H1 (cell line): ENCODE measurements around the gene GRM7. TPM values are rescaled to one million over a fixed set of nuclear protein-coding genes. Genes with fewer than 3 reads are reported as not detected.

Experiments
- CTCF ChIA-PET: fragments of 300-600 bp; sonication (Branson Sonifier 250); formaldehyde crosslinking; loops from one replicate; lab custom pipeline; 2021; ENCODE audit not compliant: partially characterized antibody; lab: Charles Lee
- POLR2A ChIA-PET: fragments of 300-600 bp; sonication (Branson Sonifier 250); formaldehyde crosslinking; loops from one replicate; lab custom pipeline; 2021; ENCODE audit warnings: inconsistent platforms; ENCODE audit not compliant: partially characterized antibody; lab: Charles Lee
- DNase-seq, 2 experiments: peaks; one replicate each; pipeline versions ENCODE4 v3.0.0 to v3.0.0-alpha.2; 2010 to 2022; ENCODE audit warnings: low spot score in 2 of 2, low read depth in 1 of 2, mixed read lengths in 1 of 2
- FAIRE-seq: peaks from 2 replicates; lab custom pipeline; 2011; peaks lifted over from hg19 to GRCh38; lab: Jason Lieb, UNC
- H2AFZ ChIP-seq: 2 replicates; pipeline ENCODE4 v1.8.1; 2012; ENCODE audit warnings: low read length, inconsistent platforms
- H2AK5ac ChIP-seq: 2 replicates; pipeline ENCODE4 v1.6.1; 2013; ENCODE audit warnings: low read depth, low read length
- H2BK120ac ChIP-seq: replicated peaks from 2 replicates; pipeline ENCODE3; 2013; ENCODE audit warnings: low read depth, low read length, inconsistent platforms
- H2BK12ac ChIP-seq: 2 replicates; pipeline ENCODE4 v1.6.1; 2013; ENCODE audit warnings: low read depth, low read length
- H2BK15ac ChIP-seq: 2 replicates; pipeline ENCODE4 v1.6.1; 2013; ENCODE audit warnings: low read length
- H2BK20ac ChIP-seq: 2 replicates; pipeline ENCODE4 v1.6.1; 2013; ENCODE audit warnings: low read length
- H2BK5ac ChIP-seq: 2 replicates; pipeline ENCODE4 v1.6.1; 2013; ENCODE audit warnings: low read depth, low read length
- H3K14ac ChIP-seq: 2 replicates; pipeline ENCODE4 v1.6.1; 2013; ENCODE audit warnings: inconsistent platforms; ENCODE audit not compliant: insufficient read length
- H3K18ac ChIP-seq: 2 replicates; pipeline ENCODE4 v1.6.1; 2013; ENCODE audit warnings: low read length; ENCODE audit errors: extremely low read depth
- H3K23ac ChIP-seq: 2 replicates; pipeline ENCODE4 v1.6.1; 2013; ENCODE audit warnings: inconsistent platforms; ENCODE audit not compliant: insufficient read length
- H3K23me2 ChIP-seq: 2 replicates; pipeline ENCODE4 v1.6.1; 2013; ENCODE audit warnings: low read depth, low read length
- H3K27ac ChIP-seq: 2 replicates; pipeline ENCODE4 v1.6.1; 2011; ENCODE audit warnings: low read depth, low read length, inconsistent platforms
- H3K27me3 ChIP-seq, 4 experiments: replicated peaks in 1 of 4; 1 replicate in 1 of 4; 2 replicates in 3 of 4; pipeline versions ENCODE4 v1.6.1 to v1.8.1; 2011 to 2013; ENCODE audit warnings: low read length in 3 of 4, mild to moderate bottlenecking in 3 of 4, inconsistent platforms in 2 of 4, mixed read lengths in 2 of 4, moderate library complexity in 1 of 4; ENCODE audit not compliant: control insufficient read depth in 3 of 4, insufficient read depth in 3 of 4; ENCODE audit errors: extremely low read depth in 1 of 4
- H3K36me3 ChIP-seq, 4 experiments: 2 replicates each; pipeline versions ENCODE4 v1.6.1 to v1.8.1; 2011 to 2013; ENCODE audit warnings: mild to moderate bottlenecking in 4 of 4, low read length in 3 of 4, moderate library complexity in 2 of 4, control low read depth in 1 of 4, inconsistent platforms in 1 of 4; ENCODE audit not compliant: insufficient read depth in 4 of 4, control insufficient read depth in 2 of 4
- H3K4ac ChIP-seq: replicated peaks from 2 replicates; pipeline ENCODE3; 2013; ENCODE audit warnings: low read length, low read depth, mixed read lengths, inconsistent platforms; ENCODE audit not compliant: insufficient read length
- H3K4me1 ChIP-seq, 4 experiments: replicated peaks in 1 of 4; 1 replicate in 1 of 4; 2 replicates in 3 of 4; pipeline versions ENCODE4 v1.6.1 to v1.8.1; 2011 to 2013; ENCODE audit warnings: low read length in 3 of 4, inconsistent platforms in 2 of 4, mixed read lengths in 1 of 4; ENCODE audit not compliant: insufficient read depth in 4 of 4, control insufficient read depth in 3 of 4
- H3K4me2 ChIP-seq, 2 experiments: 2 replicates each; pipeline versions ENCODE4 v1.6.1 to v1.8.1; 2011 to 2013; ENCODE audit warnings: low read depth in 2 of 2, low read length in 2 of 2, control low read depth in 1 of 2, inconsistent platforms in 1 of 2, mild to moderate bottlenecking in 1 of 2; ENCODE audit not compliant: insufficient read depth in 1 of 2
- H3K4me3 ChIP-seq, 4 experiments: fragments of 200-600, 300-600 bp in 1 of 4; sonication (generic), shearing (Covaris generic), sonication (Bioruptor Twin) in 1 of 4; 2 replicates each; pipeline versions ENCODE4 v1.5.1 to v1.8.1; 2011 to 2016; ENCODE audit warnings: low read length in 4 of 4, low read depth in 3 of 4, control low read depth in 2 of 4, inconsistent platforms in 2 of 4, mild to moderate bottlenecking in 2 of 4, mixed read lengths in 1 of 4, moderate library complexity in 1 of 4; ENCODE audit not compliant: insufficient read depth in 2 of 4; ENCODE audit errors: extremely low read depth in 1 of 4
- H3K56ac ChIP-seq: replicated peaks from 2 replicates; pipeline ENCODE3; 2013; ENCODE audit warnings: low read depth, mild to moderate bottlenecking, mixed read lengths, low read length, inconsistent platforms; ENCODE audit not compliant: insufficient read length
- H3K79me1 ChIP-seq: 2 replicates; pipeline ENCODE4 v1.6.1; 2013; ENCODE audit warnings: low read depth, low read length, control low read depth
- H3K79me2 ChIP-seq, 2 experiments: 2 replicates each; pipeline versions ENCODE4 v1.6.1 to v1.8.1; 2012 to 2013; ENCODE audit warnings: low read length in 2 of 2, mild to moderate bottlenecking in 2 of 2, inconsistent platforms in 1 of 2; ENCODE audit not compliant: insufficient read depth in 2 of 2, control insufficient read depth in 1 of 2
- H3K9ac ChIP-seq, 4 experiments: replicated peaks in 1 of 4; 1 replicate in 1 of 4; 2 replicates in 3 of 4; pipeline versions ENCODE4 v1.6.1 to v1.8.1; 2011 to 2013; ENCODE audit warnings: low read depth in 3 of 4, low read length in 3 of 4, control low read depth in 2 of 4, mild to moderate bottlenecking in 2 of 4, moderate library complexity in 2 of 4, inconsistent platforms in 1 of 4; ENCODE audit errors: extremely low read depth in 1 of 4
- H3K9me3 ChIP-seq, 2 experiments: 2 replicates each; pipeline versions ENCODE4 v1.6.1 to v1.8.1; 2012 to 2013; ENCODE audit warnings: mild to moderate bottlenecking in 2 of 2, moderate library complexity in 2 of 2, control low read depth in 1 of 2, inconsistent platforms in 1 of 2, low read depth in 1 of 2, low read length in 1 of 2, mixed read lengths in 1 of 2; ENCODE audit not compliant: insufficient read depth in 2 of 2
- H4K20me1 ChIP-seq, 2 experiments: replicated peaks in 1 of 2; 2 replicates each; pipeline versions ENCODE3 to v1.8.1; 2011 to 2013; ENCODE audit warnings: inconsistent platforms in 2 of 2, low read length in 2 of 2, mild to moderate bottlenecking in 1 of 2; ENCODE audit not compliant: insufficient read depth in 2 of 2, control insufficient read depth in 1 of 2
- H4K5ac ChIP-seq: 2 replicates; pipeline ENCODE4 v1.6.1; 2013; ENCODE audit warnings: low read length, low read depth, mixed read lengths, inconsistent platforms; ENCODE audit not compliant: insufficient read length
- H4K8ac ChIP-seq: 2 replicates; pipeline ENCODE4 v1.8.0; 2013; ENCODE audit warnings: mild to moderate bottlenecking, moderate library complexity, low read length, inconsistent platforms; ENCODE audit not compliant: insufficient read depth; ENCODE audit errors: extremely low read depth
- H4K91ac ChIP-seq: replicated peaks from 2 replicates; pipeline ENCODE3; 2013; ENCODE audit warnings: low read length, mixed read lengths, inconsistent platforms; ENCODE audit not compliant: insufficient read length
- ATF2 ChIP-seq: IDR thresholded peaks from 2 replicates; pipeline ENCODE4 v1.6.1; 2012; ENCODE audit warnings: low read length, inconsistent platforms
- CEBPB ChIP-seq: IDR thresholded peaks from 2 replicates; pipeline ENCODE4 v1.6.1; 2012; ENCODE audit warnings: low read depth, low read length
- CHD1 ChIP-seq: IDR thresholded peaks from 2 replicates; pipeline ENCODE4 v1.6.1; 2012; ENCODE audit warnings: low read depth, low read length, improper control_type of control experiment
- EZH2 ChIP-seq: fragments of 200-600 bp; sonication (generic); IDR thresholded peaks from 2 replicates; pipeline ENCODE4 v1.7.1; 2012; ENCODE audit warnings: low read depth, mild to moderate bottlenecking, moderate library complexity, low read length, inconsistent platforms; ENCODE audit not compliant: severe bottlenecking
- HDAC6 ChIP-seq: IDR thresholded peaks from one replicate; pipeline ENCODE4 v1.7.1; 2012; ENCODE audit warnings: low read depth, mild to moderate bottlenecking, inconsistent platforms, low read length, moderate library complexity
- JUN ChIP-seq: IDR thresholded peaks from 2 replicates; pipeline ENCODE4 v1.6.1; 2011; ENCODE audit warnings: low read depth, mild to moderate bottlenecking, improper control_type of control experiment, low read length
- KDM4A ChIP-seq: IDR thresholded peaks from one replicate; pipeline ENCODE4 v1.7.1; 2012; ENCODE audit warnings: low read depth, mild to moderate bottlenecking, moderate library complexity, low read length, inconsistent platforms; ENCODE audit not compliant: severe bottlenecking
- NRF1 ChIP-seq: IDR thresholded peaks from 2 replicates; pipeline ENCODE4 v1.6.1; 2011; ENCODE audit warnings: mild to moderate bottlenecking, low read depth, low read length, improper control_type of control experiment
- POLR2A ChIP-seq, 2 experiments: IDR thresholded peaks; 1 replicate in 1 of 2; 2 replicates in 1 of 2; pipeline ENCODE4 v1.6.1; 2011; ENCODE audit warnings: low read depth in 2 of 2, low read length in 2 of 2, mild to moderate bottlenecking in 2 of 2; ENCODE audit errors: control extremely low read depth in 1 of 2
- RBBP5 ChIP-seq: IDR thresholded peaks from 2 replicates; pipeline ENCODE4 v1.7.1; 2012; ENCODE audit warnings: low read depth, mild to moderate bottlenecking, inconsistent platforms, low read length, moderate library complexity, borderline replicate concordance
- SIN3A ChIP-seq, 2 experiments: IDR thresholded peaks in 1 of 2; conservative IDR thresholded peaks in 1 of 2; 2 replicates each; pipeline ENCODE4 v1.6.1; 2011 to 2012; ENCODE audit warnings: low read length in 2 of 2, improper control_type of control experiment in 1 of 2, low read depth in 1 of 2, mild to moderate bottlenecking in 1 of 2
- TAF1 ChIP-seq: IDR thresholded peaks from 2 replicates; pipeline ENCODE4 v1.6.1; 2011; ENCODE audit warnings: mild to moderate bottlenecking, low read depth, low read length
- TAF7 ChIP-seq: optimal IDR thresholded peaks from 2 replicates; pipeline ENCODE3; 2011; ENCODE audit warnings: low read depth, mild to moderate bottlenecking, inconsistent platforms, low read length, moderate library complexity, borderline replicate concordance
- TCF12 ChIP-seq: IDR thresholded peaks from 2 replicates; pipeline ENCODE4 v1.6.1; 2011; ENCODE audit warnings: low read depth, mild to moderate bottlenecking, low read length
- WGBS, 2 experiments: shearing (Covaris generic) in 1 of 2; methylation state at CpG; one replicate each; pipeline versions ENCODE4 v1.1.6 to v1.1.7; 2013 to 2015; ENCODE audit warnings: low lambda C conversion rate in 2 of 2, mixed read lengths in 2 of 2, inconsistent platforms in 1 of 2, low coverage in 1 of 2, missing lambda C conversion rate in 1 of 2; ENCODE audit not compliant: insufficient replicate concordance in 2 of 2, insufficient coverage in 1 of 2, insufficient read length in 1 of 2; ENCODE audit errors: extremely low coverage in 1 of 2, missing lambda C conversion rate in 1 of 2; 5-methylcytosine and 5-hydroxymethylcytosine counted together
- polyA plus RNA-seq, 7 experiments: library from polyadenylated mRNA; depleted of rRNA in 3 of 7; stranded (reverse) in 5 of 7; unstranded in 2 of 7; fragments of >200 nt in 5 of 7; fragments of 200-250 nt in 2 of 7; gene quantifications; 1 replicate in 5 of 7; 2 replicates in 1 of 7; 4 replicates in 1 of 7; pipeline versions ENCODE4 v1.2.1 to v1.2.3, GENCODE V29; 2011 to 2013; ENCODE audit warnings: missing spikeins in 2 of 7, mixed read lengths in 2 of 7
- total RNA-seq: library from RNA; stranded (reverse); fragmentation: NEBNext Ultra II Directional; extraction: Animal tissue kit (Norgen Biotek cat#: 25700); gene quantifications from 2 replicates; pipeline ENCODE4 v1.2.1, GENCODE V29; 2021

The GRM7 gene
- total and polyA plus RNA-seq, 2 of the 8 experiments (the other 6 are each of a cell fraction or from before 2014, with no cell fraction given): 0.17 to 0.24 TPM

- no peak overlapping the region for H2BK5ac ChIP-seq
- no peaks in the 10 kb centered on the region for H3K23me2 ChIP-seq
- H3K36me3 ChIP-seq: no peaks in the 10 kb centered on the region
- H3K14ac ChIP-seq: no peak overlapping the region
- no peak overlapping the region for H2BK20ac ChIP-seq
- H3K56ac ChIP-seq: no peak overlapping the region
- H3K9me3 ChIP-seq: no peaks in the 10 kb centered on the region
- no peak overlapping the region for H2BK12ac ChIP-seq
- no peaks in the 10 kb centered on the region for H3K79me1 ChIP-seq
- peak overlapping the region; percentile 26 for H4K91ac ChIP-seq
- H3K4ac ChIP-seq: no peak overlapping the region
- no peak overlapping the region for H3K27ac ChIP-seq
- 87% methylated on average over 2 of the region's 2 CpGs; no CpG with 5 or more reads in 1 of the 2 experiments for WGBS, 2 experiments
- no peaks in the 10 kb centered on the region for H3K79me2 ChIP-seq
- no peak overlapping the region for H2AK5ac ChIP-seq
- H2BK120ac ChIP-seq: no peak overlapping the region
- no peaks in the 10 kb centered on the region for H4K20me1 ChIP-seq
- FAIRE-seq (no peak), DNase-seq (no peak)
- no peak overlapping the region for H3K4me2 ChIP-seq
- no peak overlapping the region for H4K8ac ChIP-seq
- no peak overlapping the region for H2AFZ ChIP-seq
- no peaks in the 10 kb centered on the region for H3K4me1 ChIP-seq
- no peaks in the 10 kb centered on the region for H3K27me3 ChIP-seq
- H3K23ac ChIP-seq: no peak overlapping the region
- no peak overlapping the region for H2BK15ac ChIP-seq
- no peak overlapping the region for H3K18ac ChIP-seq
- CTCF ChIA-PET: no interaction called here
- no peak overlapping the region for H3K4me3 ChIP-seq
- H4K5ac ChIP-seq: no peak overlapping the region
- POLR2A ChIA-PET: no interaction called here
- H3K9ac ChIP-seq: no peak overlapping the region
- TF ChIP-seq JUN (no peak), SIN3A (conservative IDR thresholded peaks at IDR 0.05 in 1 of 2, IDR thresholded peaks at IDR 0.05 in 1 of 2; ENCODE audit: low read depth in 1 of 2, low read length in 2 of 2) (no peak), CEBPB (no peak), EZH2 (no peak), RBBP5 (no peak), ATF2 (no peak), KDM4A (no peak), TAF1 (no peak), HDAC6 (no peak), NRF1 (no peak), CHD1 (no peak), TAF7 (no peak), TCF12 (no peak), POLR2A (IDR thresholded peaks at IDR 0.05; ENCODE audit: control extremely low read depth in 1 of 2, low read depth in 2 of 2, low read length in 2 of 2) (no peak)
Measured at GRCh38 chr3:7618606-7619005, 757.7 kb downstream of the GRM7 start.
